IMR-90 (cell line): ENCODE measurements around the gene BRF1.

ENCODE experiments used
- BHLHE40 ChIP-seq: fragments of 150-350 bp; IDR thresholded peaks from 2 replicates; pipeline ENCODE4 v1.6.1; 2016; ENCODE audit warnings: mild to moderate bottlenecking, low read depth, low read length
- CTCF ChIP-seq: conservative IDR thresholded peaks from 2 replicates; pipeline ENCODE4 v1.5.1; 2012; ENCODE audit warnings: mild to moderate bottlenecking, low read depth, low read length, improper control_type of control experiment
- ELK1 ChIP-seq: fragments of 150-350 bp; IDR thresholded peaks from 2 replicates; pipeline ENCODE4 v1.6.1; 2016; ENCODE audit warnings: low read depth, mild to moderate bottlenecking, low read length, moderate library complexity, borderline replicate concordance
- POLR2A ChIP-seq: IDR thresholded peaks from 2 replicates; pipeline ENCODE4 v1.6.1; 2012; ENCODE audit warnings: mild to moderate bottlenecking, low read depth, low read length
- RAD21 ChIP-seq: IDR thresholded peaks from 2 replicates; pipeline ENCODE4 v1.6.1; 2012; ENCODE audit warnings: low read length, improper control_type of control experiment
- RCOR1 ChIP-seq: IDR thresholded peaks from 2 replicates; pipeline ENCODE4 v1.6.1; 2012; ENCODE audit warnings: mild to moderate bottlenecking, low read length, improper control_type of control experiment; ENCODE audit not compliant: insufficient replicate concordance
- RFX5 ChIP-seq: IDR thresholded peaks from 2 replicates; pipeline ENCODE4 v1.8.0; 2012; ENCODE audit warnings: low read depth, mild to moderate bottlenecking, low read length, moderate library complexity
- USF2 ChIP-seq: fragments of 150-350 bp; IDR thresholded peaks from 2 replicates; pipeline ENCODE4 v1.6.1; 2017; ENCODE audit warnings: mild to moderate bottlenecking, antibody characterized with exemption, low read length, low read depth

- TF ChIP-seq POLR2A: no peak
- TF ChIP-seq CTCF: no peak
- TF ChIP-seq RAD21: no peak
- no peak for TF ChIP-seq RCOR1
- TF ChIP-seq BHLHE40: no peak
- TF ChIP-seq USF2: no peak
- TF ChIP-seq RFX5: no peak
- no peak for TF ChIP-seq ELK1
These were observed 59.2 kb downstream of the BRF1 start for GRCh38 chr14:105241641-105242040.
